Liver (tissue), 3 donors: Measurements from ENCODE around the gene CFAP299.

ENCODE experiments used
- CTCF ChIP-seq: fragments of 150-350 bp; IDR thresholded peaks from 2 replicates; pipeline ENCODE4 v1.5.1; 2017; ENCODE audit warnings: improper control_type of control experiment, low read depth, low read length; ENCODE audit not compliant: missing input control
- GABPA ChIP-seq, 2 donors: IDR thresholded peaks in 1 of 2; conservative IDR thresholded peaks in 1 of 2; 2 replicates each; pipeline ENCODE4 v1.6.1; 2016; ENCODE audit warnings: antibody characterized with exemption in 2 of 2, mild to moderate bottlenecking in 1 of 2, moderate library complexity in 1 of 2
- JUND ChIP-seq, 2 donors: IDR thresholded peaks; 2 replicates each; pipeline ENCODE4 v1.6.1; 2016; ENCODE audit warnings: antibody characterized with exemption in 2 of 2
- MAX ChIP-seq: IDR thresholded peaks from 2 replicates; pipeline ENCODE4 v1.6.1; 2016; ENCODE audit warnings: antibody characterized with exemption
- NR2F2 ChIP-seq: IDR thresholded peaks from 2 replicates; pipeline ENCODE4 v1.6.1; 2016; ENCODE audit warnings: antibody characterized with exemption
- RAD21 ChIP-seq, 2 donors: IDR thresholded peaks; 2 replicates each; pipeline ENCODE4 v1.6.1; 2016; ENCODE audit warnings: antibody characterized with exemption in 2 of 2, mild to moderate bottlenecking in 2 of 2
- TAF1 ChIP-seq: conservative IDR thresholded peaks from 2 replicates; pipeline ENCODE4 v1.6.1; 2016; ENCODE audit warnings: antibody characterized with exemption, mild to moderate bottlenecking
- ZBTB33 ChIP-seq: IDR thresholded peaks from 2 replicates; pipeline ENCODE4 v1.6.1; 2016; ENCODE audit warnings: antibody characterized with exemption
- donor health status: healthy.
- donor health status: healthy.

GRCh38 chr4:80812145-80812544 is 476.6 kb downstream of the CFAP299 start:
- no peak for TF ChIP-seq CTCF
- no peak for TF ChIP-seq JUND (IDR thresholded peaks at IDR 0.05)
- no peak for TF ChIP-seq TAF1
- TF ChIP-seq NR2F2, result no peak
- TF ChIP-seq RAD21 (IDR thresholded peaks at IDR 0.05), result no peak
- TF ChIP-seq ZBTB33, result no peak
- TF ChIP-seq MAX, result no peak
- no peak for TF ChIP-seq GABPA (IDR thresholded peaks at IDR 0.05 in 1 of 2, conservative IDR thresholded peaks at IDR 0.05 in 1 of 2)
